PC-9 (cell line): ENCODE data around the gene MON1A. TPM values are rescaled to one million over a fixed set of nuclear protein-coding genes. Genes with fewer than 3 reads are reported as not detected.

Experiments
- BruUV-seq: library from RNA; stranded (reverse); fragments of 400-500 nt; replicated peaks from 2 replicates; lab custom pipeline; 2021; lab: Mats Ljungman, UMichigan
- CTCF ChIA-PET: fragments of 300-600 bp; sonication (Branson Sonifier 250); formaldehyde crosslinking; loops from one replicate; lab custom pipeline; 2022; ENCODE audit warnings: antibody characterized with exemption; lab: Charles Lee
- POLR2A ChIA-PET: fragments of 300-600 bp; sonication (Branson Sonifier 250); formaldehyde crosslinking; loops from one replicate; lab custom pipeline; 2022; ENCODE audit warnings: antibody characterized with exemption; ENCODE audit not compliant: unreplicated experiment; lab: Charles Lee
- DNase-seq, 2 experiments: peaks; one replicate each; pipeline versions ENCODE4 v3.0.0 to v3.0.0-alpha.2; 2015 to 2022; ENCODE audit warnings: mixed read lengths in 1 of 2
- H2AFZ ChIP-seq: fragments of 200-600 bp; sonication (generic); 2 replicates; pipeline ENCODE4 v1.8.1; 2017; ENCODE audit warnings: antibody characterized with exemption
- H3F3A ChIP-seq: fragments of 200-600 bp; sonication (generic); 2 replicates; pipeline ENCODE4 v1.8.1; 2017; ENCODE audit warnings: antibody characterized with exemption, mild to moderate bottlenecking, low read depth; ENCODE audit not compliant: insufficient read depth
- H3K27ac ChIP-seq: fragments of 200-600 bp; sonication (generic); 2 replicates; pipeline ENCODE4 v1.6.1; 2016; ENCODE audit warnings: mixed run types
- H3K27me3 ChIP-seq: fragments of 200-600 bp; sonication (generic); 2 replicates; pipeline ENCODE4 v1.6.1; 2016; ENCODE audit warnings: low read depth, mixed run types; ENCODE audit not compliant: insufficient read depth
- H3K36me3 ChIP-seq: fragments of 200-600 bp; sonication (generic); 2 replicates; pipeline ENCODE4 v1.6.1; 2016; ENCODE audit warnings: low read depth, mixed run types
- H3K4me1 ChIP-seq: fragments of 200-600 bp; sonication (generic); replicated peaks from 2 replicates; pipeline ENCODE4 v1.6.1; 2016; ENCODE audit warnings: mixed run types; ENCODE audit not compliant: insufficient read depth
- H3K4me2 ChIP-seq: fragments of 200-600 bp; sonication (generic); 2 replicates; pipeline ENCODE4 v1.6.1; 2017; ENCODE audit warnings: mixed run types
- H3K4me3 ChIP-seq: fragments of 200-600 bp; sonication (generic); 2 replicates; pipeline ENCODE4 v1.6.1; 2016; ENCODE audit warnings: mixed run types
- H3K79me2 ChIP-seq: fragments of 200-600 bp; sonication (generic); 2 replicates; pipeline ENCODE4 v1.6.1; 2017; ENCODE audit warnings: low read depth, mixed run types
- H3K9me2 ChIP-seq: fragments of 200-600 bp; sonication (generic); 2 replicates; pipeline ENCODE4 v1.8.1; 2017; ENCODE audit warnings: mild to moderate bottlenecking; ENCODE audit not compliant: insufficient read depth
- H3K9me3 ChIP-seq: fragments of 200-600 bp; sonication (generic); 2 replicates; pipeline ENCODE4 v1.8.1; 2016; ENCODE audit warnings: low read depth; ENCODE audit not compliant: insufficient read depth
- H4K20me1 ChIP-seq: fragments of 200-600 bp; sonication (generic); 2 replicates; pipeline ENCODE4 v1.8.1; 2017; ENCODE audit not compliant: insufficient read depth
- CTCF ChIP-seq: fragments of 200-600 bp; sonication (generic); conservative IDR thresholded peaks from 2 replicates; pipeline ENCODE4 v1.6.1; 2017; ENCODE audit warnings: mixed run types, antibody characterized with exemption, mild to moderate bottlenecking, moderate library complexity
- EZH2 ChIP-seq: fragments of 200-600 bp; sonication (generic); IDR thresholded peaks from 2 replicates; pipeline ENCODE4 v1.8.0; 2017; ENCODE audit warnings: antibody characterized with exemption, low read depth
- intact Hi-C: fragments of 100-400 bp; cut with micrococcal nuclease; formaldehyde crosslinking; loops from one replicate; pipeline ENCODE4 v1.10.0; 2022; ENCODE audit not compliant: unreplicated experiment
- total RNA-seq: library from RNA; stranded (reverse); gene quantifications from 2 replicates; pipeline ENCODE4 v1.2.3, GENCODE V29; 2021

MON1A gene
- total RNA-seq, 1 experiment from 2014 or later, result 4.8 TPM

- no peak overlapping the region for H3K4me3 ChIP-seq
- H2AFZ ChIP-seq, result no peak overlapping the region
- no peaks in the 10 kb centered on the region for H3K36me3 ChIP-seq
- TF ChIP-seq EZH2 (no peak), CTCF (no peak)
- CTCF ChIA-PET, result interaction anchor here (0.5 kb wide), 1 partner anchor 108 kb away, joined by 6 read pairs; the partner anchor contains the start of gene INKA1
- no peak for DNase-seq
- no peak overlapping the region for H3K4me2 ChIP-seq
- POLR2A ChIA-PET, result no interaction called here
- H3F3A ChIP-seq, result peaks cover 13% of the 10 kb centered on the region
- peaks cover 15% of the 10 kb centered on the region for H3K4me1 ChIP-seq
- H3K9me2 ChIP-seq, result no peaks in the 10 kb centered on the region
- H3K27ac ChIP-seq, result no peak overlapping the region
- no TSS peak for BruUV-seq
- intact Hi-C loops, result no loop called here
- H3K79me2 ChIP-seq, result no peaks in the 10 kb centered on the region
- no peaks in the 10 kb centered on the region for H3K9me3 ChIP-seq
- no peaks in the 10 kb centered on the region for H4K20me1 ChIP-seq
- H3K27me3 ChIP-seq, result no peaks in the 10 kb centered on the region
Observed at GRCh38 chr3:49911124-49911420, 18.5 kb downstream of the MON1A start.

GRCh38 chr3:49910409-49911123 lies 19.0 kb downstream of the MON1A start:
- Histone ChIP-seq H3K36me3 (no peaks in the 10 kb centered on the region), H3K27me3 (no peaks in the 10 kb centered on the region), H3K79me2 (no peaks in the 10 kb centered on the region), H4K20me1 (no peaks in the 10 kb centered on the region), H3F3A (peaks cover 18% of the 10 kb centered on the region), H3K4me1 (peaks cover 20% of the 10 kb centered on the region), H3K4me2 (no peak overlapping the region), H3K9me2 (no peaks in the 10 kb centered on the region), H3K9me3 (no peaks in the 10 kb centered on the region), H3K27ac (no peak overlapping the region), H3K4me3 (no peak overlapping the region), H2AFZ (no peak overlapping the region)
- DNase-seq, result no peak
- CTCF ChIA-PET, result interaction anchor here (0.5 kb wide), 1 partner anchor 107 kb away, joined by 6 read pairs; the partner anchor contains the start of gene INKA1
- intact Hi-C loops, result no loop called here
- no peak for TF ChIP-seq CTCF
- TF ChIP-seq EZH2, result no peak
- no TSS peak for BruUV-seq
- POLR2A ChIA-PET, result interaction anchor here (0.7 kb wide), 1 partner anchor 63 kb away, joined by 5 read pairs; no protein-coding TSS in a partner anchor

GRCh38 chr3:49908373-49909199 lies 21.0 kb downstream of the MON1A start:
- Histone ChIP-seq H3K4me1 (peaks cover 38% of the 10 kb centered on the region), H3K36me3 (no peaks in the 10 kb centered on the region), H3K27ac (no peak overlapping the region), H2AFZ (no peak overlapping the region), H3K4me3 (no peak overlapping the region), H3K9me3 (no peaks in the 10 kb centered on the region), H3K27me3 (no peaks in the 10 kb centered on the region), H4K20me1 (no peaks in the 10 kb centered on the region), H3K79me2 (peaks cover 11% of the 10 kb centered on the region), H3F3A (peaks cover 31% of the 10 kb centered on the region), H3K9me2 (no peaks in the 10 kb centered on the region), H3K4me2 (no peak overlapping the region)
- DNase-seq, result no peak
- BruUV-seq, result no TSS peak
- ChIA-PET CTCF (no interaction called here), POLR2A (interaction anchor here (0.6 kb wide), 1 partner anchor 17 kb away, joined by 3 read pairs; no protein-coding TSS in a partner anchor)
- TF ChIP-seq CTCF (no peak), EZH2 (no peak)
- intact Hi-C loops, result loop anchor here (5.0 kb wide), 1 partner anchor 206 kb away; no protein-coding TSS in a partner anchor
